GM12891 (cell line): ENCODE measurements around the gene ZBTB48.

Experiments used
- PAX5 ChIP-seq: IDR thresholded peaks from 2 replicates; pipeline ENCODE4 v1.6.1; 2011; ENCODE audit warnings: low read length, moderate library complexity, mild to moderate bottlenecking; ENCODE audit not compliant: insufficient read depth, severe bottlenecking
- POLR2A ChIP-seq: IDR thresholded peaks from 2 replicates; pipeline ENCODE4 v1.6.1; 2011; ENCODE audit warnings: low read depth, low read length, control low read depth
- POLR2AphosphoS5 ChIP-seq: IDR thresholded peaks from 2 replicates; pipeline ENCODE4 v1.6.1; 2011; ENCODE audit warnings: low read depth, low read length, control low read depth
- SPI1 ChIP-seq: IDR thresholded peaks from 2 replicates; pipeline ENCODE4 v1.6.1; 2011; ENCODE audit warnings: low read depth, low read length, control low read depth

GRCh38 chr1:6585841-6586240 is 6.0 kb downstream of the ZBTB48 start:
- TF ChIP-seq POLR2AphosphoS5, result no peak
- no peak for TF ChIP-seq POLR2A
- no peak for TF ChIP-seq PAX5
- TF ChIP-seq SPI1, result no peak
